GF-D8 (cell line): Measurements from ENCODE around the gene ANKRD11.
"Not testable (repeated sequence)": the region's sequence is repeated elsewhere in the genome, so short reads cannot be mapped to it uniquely, and the experiment has no call there.

Source experiments
- DNase-seq: peaks from one replicate; lab custom pipeline; 2025; lab: John Stamatoyannopoulos, UW

ANKRD11 gene

DNA sequence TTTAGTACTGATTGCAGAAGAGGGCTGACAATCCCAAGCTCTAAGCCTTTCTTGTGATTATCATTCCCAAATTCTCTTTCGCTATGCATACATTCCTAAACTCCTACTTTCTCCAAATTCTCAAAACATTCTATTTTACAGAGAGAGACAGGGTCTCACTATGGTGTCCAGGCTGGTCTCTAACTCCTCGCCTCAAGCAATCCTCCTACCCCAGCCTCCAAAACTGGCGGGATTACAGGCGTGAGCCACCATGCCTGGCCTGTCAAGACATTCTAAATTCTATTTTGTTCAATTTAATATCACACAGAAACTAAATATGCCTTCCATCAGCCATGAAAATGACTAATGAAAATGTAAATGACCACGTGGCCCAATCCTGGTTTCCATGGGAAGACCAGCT, 39.8 kb downstream of the ANKRD11 start:
- no peak for DNase-seq

DNA sequence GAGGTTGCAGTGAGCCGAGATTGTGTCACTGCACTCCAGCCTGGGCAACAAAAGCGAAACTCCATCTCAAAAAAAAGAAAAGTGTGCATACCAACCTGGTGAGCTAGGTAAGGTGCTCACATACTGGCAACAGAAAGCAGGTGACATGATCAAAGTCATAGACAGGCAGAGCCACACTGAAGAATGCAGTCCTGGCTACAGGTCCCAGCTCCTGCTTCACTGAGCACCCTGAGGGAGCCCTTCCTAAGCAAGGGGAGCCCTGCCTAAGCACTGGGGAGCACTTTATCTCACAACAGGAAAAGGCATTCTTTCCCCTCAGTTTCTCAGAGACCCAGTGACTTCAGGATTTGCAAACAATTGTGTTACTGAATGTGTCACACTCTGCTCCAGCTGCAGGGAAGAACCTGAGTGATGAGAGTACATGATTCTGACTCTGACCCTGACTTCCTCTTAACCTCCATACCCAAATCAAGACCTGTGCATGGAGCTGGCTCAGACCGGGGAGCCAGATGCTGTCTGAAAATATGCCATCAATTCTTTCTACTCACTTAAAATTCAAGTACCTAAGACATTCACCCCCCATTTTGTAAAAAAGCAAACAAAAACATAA, 40.5 kb downstream of the ANKRD11 start:
- DNase-seq = no peak

DNA sequence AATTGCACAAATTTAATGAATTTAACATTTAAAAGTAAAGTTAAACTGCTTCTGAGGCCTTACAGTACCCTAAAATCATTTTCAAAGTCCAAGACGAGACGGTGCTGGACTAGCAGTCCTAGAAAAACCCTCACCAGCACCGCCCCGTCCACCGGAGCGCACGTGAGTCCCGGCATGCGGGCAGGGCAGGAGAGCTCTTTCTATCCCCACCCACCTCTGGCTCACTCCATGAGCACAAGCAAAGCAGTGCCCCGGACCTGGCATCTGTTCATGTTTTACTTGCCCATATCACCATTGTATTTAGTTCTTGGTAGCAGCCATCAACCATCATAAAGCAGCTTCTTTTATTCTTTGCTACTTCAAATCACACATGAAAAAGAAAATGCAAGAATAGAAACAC, 41.7 kb downstream of the ANKRD11 start:
- no peak for DNase-seq

DNA sequence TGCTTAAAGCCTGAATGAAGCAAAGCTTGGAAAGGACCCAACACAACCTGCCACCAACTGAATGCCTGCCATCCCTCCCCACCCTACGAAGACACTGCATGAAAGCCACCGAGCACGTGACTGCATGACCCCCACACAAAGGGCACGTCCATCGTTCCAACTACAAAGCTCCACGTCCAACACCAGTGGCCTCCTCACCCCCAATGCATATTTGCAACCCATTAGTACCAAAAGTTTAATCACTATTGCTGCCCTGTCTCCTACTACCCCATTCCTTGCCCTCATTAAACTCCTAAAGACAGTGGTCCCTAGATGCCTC, 43.4 kb downstream of the ANKRD11 start:
- DNase-seq = no peak

DNA sequence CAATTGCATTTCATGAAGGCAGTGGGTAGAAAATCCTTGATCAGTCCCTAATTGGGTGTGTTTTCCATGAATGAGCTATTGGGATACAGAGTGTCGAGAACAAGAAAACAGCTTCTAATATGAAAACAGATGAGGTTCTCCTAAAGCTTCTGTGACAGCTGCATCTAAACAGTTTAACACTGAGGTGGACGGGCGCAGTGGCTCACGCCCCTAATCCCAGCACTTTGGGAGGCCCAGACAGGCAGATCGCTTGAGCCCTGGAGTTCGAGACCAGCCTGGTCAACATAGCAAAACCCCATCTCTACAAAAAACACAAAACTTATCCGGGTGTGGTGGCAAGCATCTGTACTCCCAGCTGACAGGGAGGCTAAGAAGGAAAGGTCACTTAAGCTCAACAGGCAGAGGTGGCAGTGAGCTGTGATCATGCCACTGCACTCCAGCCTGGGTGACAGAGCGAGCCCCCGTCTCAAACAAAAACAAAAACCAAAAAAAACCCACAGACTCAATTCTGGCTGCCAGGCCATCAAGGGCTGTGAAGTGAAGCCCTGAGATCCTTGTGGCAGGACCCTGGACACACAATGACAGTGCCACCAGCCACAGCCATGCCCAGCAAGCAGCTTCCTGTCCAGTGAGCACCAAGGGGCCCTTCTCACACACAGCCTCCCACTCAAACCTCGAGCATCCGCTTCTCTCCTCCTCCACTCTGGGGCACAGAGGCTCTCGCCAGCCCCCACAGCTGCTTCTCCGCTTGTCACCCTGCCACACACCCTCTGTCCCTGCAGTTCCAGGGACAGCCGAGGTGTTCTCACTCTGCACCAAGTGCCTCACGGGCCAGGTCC, 44.0 kb downstream of the ANKRD11 start:
- DNase-seq = no peak

DNA sequence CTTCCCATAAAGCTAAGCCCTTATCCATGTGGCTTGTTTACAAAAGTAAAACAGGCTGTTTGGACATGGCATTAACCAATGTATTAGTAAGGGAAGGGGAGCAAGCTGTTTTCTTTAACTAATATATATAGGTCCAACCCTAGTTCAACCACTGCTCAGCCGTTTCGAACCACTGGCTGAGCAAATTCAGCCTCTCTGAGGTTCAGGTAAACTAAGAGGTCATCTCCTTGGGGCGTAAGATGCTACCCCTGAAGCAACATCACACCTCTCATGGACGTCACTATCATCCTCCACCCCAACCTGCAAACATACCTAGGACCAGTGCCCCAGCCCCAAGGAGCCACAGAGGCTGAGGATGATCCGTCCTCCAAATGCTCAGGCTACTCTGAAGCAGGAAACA, 45.2 kb downstream of the ANKRD11 start:
- DNase-seq = no peak

DNA sequence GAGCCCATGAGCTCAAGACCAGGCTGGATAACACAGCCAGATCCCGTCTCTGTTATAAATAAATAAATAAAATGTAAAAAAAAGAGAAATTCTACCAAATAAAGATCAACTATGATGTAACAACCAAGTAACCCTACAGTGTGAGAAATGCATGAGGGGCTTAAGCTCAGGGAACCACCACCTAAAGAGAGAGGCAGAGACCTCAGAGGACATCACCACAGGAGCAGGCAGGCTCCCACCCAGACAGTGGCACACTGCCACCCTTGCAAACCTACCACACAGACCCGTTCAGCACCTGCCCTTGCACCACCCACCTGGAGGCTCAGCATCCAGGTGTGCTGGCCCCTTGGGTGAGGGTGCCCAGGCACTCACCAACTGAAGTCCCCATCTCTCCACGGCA, 45.6 kb downstream of the ANKRD11 start:
- DNase-seq = no peak

DNA sequence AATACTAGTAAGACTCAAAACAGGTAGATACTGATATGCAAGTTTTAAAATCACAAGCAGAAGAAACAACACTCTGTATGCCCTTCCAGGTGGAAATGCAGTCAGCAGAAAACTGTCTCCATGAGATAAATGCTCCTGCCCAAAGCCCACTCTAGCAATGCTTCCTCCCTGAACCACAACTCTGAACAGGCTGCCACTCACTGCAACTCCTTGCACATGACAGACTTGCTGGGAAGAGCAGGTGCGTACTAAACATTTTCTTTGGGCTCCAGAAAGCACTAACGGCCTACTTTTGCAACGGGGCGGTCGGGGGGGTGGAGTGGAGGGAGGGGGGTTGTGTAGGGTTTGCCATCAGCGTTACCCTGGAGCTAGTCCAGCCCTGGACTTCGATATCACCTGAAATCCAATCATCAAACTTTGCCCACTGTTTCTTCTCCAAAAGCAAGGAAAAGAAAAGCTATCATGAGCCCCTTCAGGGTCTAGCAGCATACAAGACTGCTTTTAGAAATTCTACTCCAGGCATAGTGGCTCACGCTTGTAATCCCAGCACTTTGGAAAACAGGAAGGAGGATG, 46.1 kb downstream of the ANKRD11 start:
- peak; percentile 88 for DNase-seq

DNA sequence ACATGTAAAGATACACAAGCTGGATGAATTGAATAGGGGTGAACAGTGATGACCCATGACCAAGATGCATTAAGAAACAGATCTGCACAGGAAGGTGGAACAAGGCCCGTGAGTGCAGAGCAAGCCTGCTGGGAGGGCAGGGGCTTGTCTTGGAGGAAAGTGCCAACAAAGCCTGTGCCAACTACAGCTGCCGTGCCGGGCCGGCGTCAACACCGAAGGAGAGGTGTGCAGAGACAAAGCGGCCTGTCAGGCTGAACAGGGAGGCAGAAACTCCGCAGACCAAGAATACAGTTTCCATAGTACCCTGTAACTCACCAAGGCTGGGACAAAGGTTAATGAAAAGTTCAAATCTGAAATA, 46.7 kb downstream of the ANKRD11 start:
- DNase-seq = no peak

DNA sequence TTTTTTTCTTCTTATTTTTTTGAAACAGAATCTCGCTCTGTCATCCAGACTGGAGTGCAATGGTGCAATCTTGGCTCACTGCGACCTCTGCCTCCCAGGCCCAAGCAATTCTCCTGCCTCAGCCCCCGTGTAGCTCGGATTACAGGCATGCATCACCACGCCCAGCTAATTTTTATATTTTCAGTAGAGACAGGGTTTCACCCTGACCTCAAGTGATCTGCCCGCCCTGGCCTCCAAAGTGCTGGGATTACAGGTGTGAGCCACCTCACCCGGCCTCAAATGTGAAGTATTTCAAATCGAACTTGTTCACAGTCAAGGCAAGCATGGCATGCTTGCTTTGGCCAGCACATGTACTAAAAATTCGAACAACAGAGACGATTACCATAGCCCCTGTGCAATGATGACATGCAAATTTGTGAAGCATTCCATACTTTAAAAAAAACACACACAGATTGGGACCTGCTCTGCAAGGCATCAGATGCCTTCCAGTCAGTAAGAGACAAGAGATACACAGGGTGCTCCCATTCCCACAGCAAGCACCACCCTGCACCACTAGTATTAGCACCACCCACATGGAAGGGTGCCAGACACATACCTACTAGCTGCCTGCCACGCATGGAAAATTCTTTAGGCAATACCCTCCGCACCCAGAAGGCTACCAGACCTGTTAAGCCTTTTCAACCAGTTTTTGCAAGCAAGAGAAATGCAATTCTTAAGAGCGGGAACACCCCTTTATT, 47.2 kb downstream of the ANKRD11 start:
- no peak for DNase-seq

DNA sequence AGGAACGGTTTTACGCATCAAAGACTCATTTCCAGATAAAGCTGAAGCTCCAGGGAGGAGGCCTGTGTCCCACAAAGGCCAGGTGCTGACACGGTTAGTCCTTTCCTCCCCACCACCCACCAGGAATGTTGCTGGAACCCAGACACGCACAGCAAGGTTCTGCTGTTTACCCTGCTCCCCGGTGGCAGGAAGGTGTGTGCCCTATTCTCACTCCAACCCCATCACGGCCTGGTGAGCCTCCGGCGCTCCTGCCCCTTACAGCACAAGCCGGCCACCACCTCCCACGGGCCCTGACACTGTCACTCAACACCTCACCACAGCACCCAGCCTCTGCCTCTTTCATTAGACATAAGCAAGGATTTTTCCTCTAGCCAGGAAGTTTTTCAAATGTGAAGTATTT, 47.8 kb downstream of the ANKRD11 start:
- DNase-seq = no peak

DNA sequence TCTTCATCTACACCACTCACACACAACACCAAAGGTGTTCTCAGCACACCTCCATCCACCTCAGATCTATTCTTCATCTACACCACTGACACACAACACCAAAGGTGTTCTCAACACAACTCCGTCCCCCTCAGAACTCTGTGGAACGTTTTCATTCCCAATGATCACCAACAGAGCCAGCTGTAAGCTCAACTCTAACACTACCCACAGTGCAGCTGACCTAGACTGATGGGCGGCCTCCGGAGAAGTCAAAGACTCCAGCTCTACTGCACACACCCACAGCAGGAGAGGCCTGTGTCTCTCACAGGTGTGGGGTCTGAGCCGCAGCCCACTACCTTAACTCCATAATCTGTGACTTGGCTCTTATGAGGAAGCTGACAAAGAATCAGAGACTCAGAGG, 50.7 kb downstream of the ANKRD11 start:
- DNase-seq = no peak

DNA sequence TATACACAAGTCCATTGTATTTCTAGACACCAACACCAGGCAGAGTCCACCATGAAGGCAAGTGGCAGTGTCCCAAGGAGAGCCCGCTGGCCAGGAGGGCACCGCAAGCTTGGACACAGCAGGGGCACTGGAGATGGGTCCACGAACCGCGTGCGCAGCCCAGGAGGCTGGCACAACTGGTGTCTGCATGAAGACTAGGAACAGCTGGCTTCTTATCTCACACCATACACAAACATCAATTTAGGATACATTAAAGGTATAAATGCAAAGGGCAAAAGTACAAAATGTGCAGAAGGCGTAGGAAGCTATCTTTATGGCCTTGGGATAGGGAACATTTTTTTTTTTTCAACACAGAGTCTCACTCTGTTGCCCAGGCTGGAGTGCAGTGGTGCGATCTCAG, 52.4 kb downstream of the ANKRD11 start:
- DNase-seq = no peak

DNA sequence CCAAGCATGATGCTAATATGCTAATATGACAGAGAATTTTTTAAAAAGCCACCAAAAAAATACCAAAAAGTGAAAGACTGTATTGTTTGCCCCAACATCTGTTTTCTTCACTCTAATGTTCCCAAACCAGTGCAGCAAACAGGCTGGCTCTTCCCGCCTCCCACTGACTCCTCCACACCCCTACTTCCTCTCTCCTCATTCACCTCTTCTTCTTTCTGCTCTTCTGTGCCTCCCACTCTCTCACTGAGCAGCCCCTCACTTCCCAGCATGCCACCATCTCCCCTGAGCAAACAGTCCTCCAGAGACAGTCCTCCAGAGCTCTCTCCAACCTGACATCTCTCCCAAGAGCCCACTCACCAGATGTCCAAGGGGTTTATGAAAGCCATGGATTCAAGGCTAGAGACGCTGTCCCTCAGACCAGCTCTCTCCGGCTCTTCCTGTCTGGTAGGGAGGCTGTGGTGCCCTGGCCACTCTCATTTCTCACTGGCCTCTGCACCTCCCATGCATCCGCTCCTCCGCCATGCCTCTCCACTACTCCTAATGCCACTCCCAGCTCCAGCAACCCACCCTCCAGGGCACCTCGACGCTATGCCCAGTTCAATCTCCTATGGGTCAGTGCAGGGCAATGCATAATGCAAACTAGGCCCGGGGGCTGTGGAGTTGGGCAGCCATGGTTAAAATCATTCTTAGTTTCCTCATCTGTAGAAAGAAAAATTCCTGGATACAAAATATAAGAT, 52.9 kb downstream of the ANKRD11 start:
- no peak for DNase-seq

DNA sequence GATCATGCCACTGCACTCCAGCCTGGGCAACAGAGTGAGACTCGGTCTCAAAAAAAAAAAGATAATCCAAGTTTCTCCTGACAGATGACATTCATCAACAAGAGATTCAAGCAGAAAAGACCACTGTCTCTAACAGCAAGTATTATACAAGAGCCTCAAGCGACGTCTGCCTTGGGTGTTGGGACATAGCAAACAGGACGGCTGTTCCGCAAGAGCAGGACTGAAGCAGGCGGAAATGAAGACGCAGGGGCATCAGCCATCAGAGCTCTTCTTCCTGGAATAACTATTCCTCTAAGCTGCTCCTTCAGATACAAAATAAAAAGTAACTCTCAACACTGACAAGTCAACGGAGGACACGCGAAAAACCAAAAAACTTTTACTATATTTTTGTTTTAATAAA, 54.0 kb downstream of the ANKRD11 start:
- peak; percentile 12 for DNase-seq

DNA sequence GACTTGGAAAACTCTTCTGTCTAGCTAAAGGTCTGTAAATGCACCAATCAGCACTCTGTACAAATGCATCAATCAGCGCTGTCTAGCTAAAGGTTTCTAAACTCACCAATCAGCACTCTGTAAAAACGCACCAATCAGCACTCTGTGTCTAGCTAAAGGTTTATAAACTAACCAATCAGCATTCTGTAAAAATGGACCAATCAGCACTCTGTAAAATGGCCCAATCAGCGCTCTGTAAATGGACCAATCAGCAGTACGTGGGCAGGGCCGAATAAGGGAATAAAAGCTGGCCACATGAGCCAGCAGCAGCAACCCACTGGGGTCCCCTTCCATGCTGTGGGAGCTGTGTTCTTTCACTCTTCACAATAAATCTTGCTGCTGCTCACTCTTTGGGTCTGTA, 55.3 kb downstream of the ANKRD11 start:
- DNase-seq = not testable (repeated sequence)

DNA sequence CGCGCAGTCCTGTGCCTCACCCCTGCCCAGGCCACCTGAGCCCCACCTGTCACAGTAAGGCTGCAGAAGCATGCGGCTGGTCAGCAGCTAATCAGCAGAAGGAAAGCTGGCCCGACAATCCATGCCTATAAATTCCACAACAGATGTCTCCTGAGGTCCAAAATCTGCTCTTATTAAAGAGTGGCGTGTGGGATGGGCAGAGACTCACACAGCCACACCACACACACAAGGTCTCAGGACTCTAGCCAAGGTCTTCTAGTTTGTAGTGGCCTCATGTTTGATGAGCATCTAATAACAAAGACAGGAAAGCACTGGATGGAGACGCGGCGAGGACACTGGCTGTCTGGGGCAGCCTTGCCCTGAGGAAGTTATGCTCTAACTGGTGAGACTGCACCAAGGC, 55.9 kb downstream of the ANKRD11 start:
- no peak for DNase-seq

DNA sequence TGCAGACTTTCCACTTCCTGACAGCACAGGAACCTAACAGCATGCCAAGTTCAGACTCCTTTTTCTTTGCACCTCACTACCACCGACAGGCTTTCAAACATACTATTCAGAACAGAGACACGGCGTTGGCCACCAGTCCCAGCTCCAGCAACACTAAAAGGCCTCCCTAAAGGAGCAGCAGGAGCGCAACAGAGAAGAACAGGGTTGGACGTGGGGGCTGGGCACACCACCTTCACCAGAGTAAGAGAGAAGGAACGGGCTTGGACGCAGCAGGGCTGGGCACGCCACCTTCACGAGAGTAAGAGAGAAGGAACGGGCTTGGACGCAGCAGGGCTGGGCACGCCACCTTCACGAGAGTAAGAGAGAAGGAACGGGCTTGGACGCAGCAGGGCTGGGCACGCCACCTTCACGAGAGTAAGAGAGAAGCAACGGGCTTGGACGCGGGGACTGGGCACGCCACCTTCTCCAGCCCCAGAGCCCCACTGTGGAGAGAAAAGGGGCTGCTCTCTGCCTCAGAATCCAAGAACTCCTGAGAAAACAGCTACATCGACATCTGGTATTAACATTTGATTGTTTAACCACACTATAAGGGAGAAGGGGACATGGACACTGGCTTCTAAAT, 56.9 kb downstream of the ANKRD11 start:
- DNase-seq = not testable (repeated sequence)

DNA sequence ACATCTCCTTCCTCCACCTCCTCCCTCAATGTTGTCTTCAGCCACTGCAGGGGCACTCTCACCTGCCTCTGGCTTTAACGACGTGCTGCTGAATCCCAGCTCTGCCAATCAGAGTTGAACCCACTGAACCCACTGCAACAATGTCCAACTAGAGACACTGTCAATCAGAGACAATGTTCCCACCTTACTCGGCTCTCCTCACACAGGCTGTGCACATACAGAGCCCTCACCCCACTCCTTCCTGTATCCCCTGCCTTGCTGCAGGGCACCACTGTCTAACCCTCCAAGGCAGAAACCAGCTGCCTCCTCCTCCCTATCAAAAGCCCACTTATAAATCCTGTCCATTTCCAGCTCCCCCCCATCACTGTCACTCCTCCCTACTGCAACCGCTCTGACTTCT, 58.7 kb downstream of the ANKRD11 start:
- no peak for DNase-seq

DNA sequence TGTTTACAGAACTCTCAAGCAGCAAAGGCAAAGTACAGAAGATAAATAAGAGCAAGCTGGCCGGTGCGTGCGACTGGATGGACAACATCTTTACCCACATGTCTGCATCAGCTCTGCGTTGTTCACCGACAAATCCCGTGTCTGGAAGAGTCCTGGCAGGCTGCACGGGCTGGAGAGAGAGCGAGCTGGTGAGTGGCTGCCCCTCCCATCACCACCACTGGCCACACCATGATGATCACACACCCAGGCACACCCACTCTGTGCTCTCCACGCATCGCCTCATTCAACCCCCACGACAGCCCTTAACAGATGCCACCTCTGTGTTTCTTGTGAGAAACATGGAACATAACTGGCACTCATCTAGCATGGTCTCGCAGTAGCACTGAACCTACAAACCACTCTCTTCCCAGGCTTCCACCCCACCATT, 59.2 kb downstream of the ANKRD11 start:
- no peak for DNase-seq

DNA sequence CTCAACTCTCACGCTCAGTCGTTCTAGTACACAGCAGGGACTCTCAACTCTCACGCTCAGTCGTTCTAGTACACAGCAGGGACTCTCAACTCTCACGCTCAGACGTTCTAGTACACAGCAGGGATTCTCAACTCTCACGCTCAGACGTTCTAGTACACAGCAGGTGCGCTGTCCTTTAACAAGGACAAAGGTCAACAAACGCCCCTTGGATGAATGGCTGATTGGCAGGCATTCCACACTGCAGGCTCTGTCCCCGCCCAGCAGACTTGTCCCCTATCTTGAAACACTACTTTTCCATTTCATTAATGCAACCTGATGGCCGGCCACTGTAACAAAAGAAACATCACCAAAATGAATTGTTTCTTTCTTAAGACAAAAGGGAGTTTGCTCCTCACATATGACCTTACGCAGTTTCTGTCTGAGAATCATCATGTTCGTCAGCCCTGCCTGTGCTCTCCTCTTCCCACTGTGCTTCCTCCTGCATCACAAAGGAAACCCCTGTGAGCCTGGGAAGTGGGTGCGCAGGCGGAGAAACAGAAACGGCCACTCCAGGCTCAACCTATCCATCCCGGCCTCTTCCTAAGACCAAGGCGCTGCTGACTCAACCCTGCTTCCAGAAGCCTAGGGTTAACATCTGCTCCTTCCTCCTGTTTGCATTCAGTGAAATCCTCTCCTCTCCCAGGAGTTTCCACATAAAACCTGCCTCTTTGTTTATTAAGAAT, 59.8 kb downstream of the ANKRD11 start:
- no peak for DNase-seq
